HG02885 (cell line): ENCODE results near the gene CAPN12.
"Not testable (repeated sequence)": the region's sequence is repeated elsewhere in the genome, so short reads cannot be mapped to it uniquely, and the experiment has no call there.

ENCODE experiments used
- ATAC-seq: cut with Tn5 transposase; IDR thresholded peaks from one replicate; pipeline ENCODE4 v1.9.1; 2021; ENCODE audit warnings: mild to moderate bottlenecking; ENCODE audit not compliant: unreplicated experiment, poor library complexity

CAPN12 gene

GRCh38 chr19:38744298-38744681 lies at the start of gene CAPN12:
Gene CAPN12 (minus strand): TSS chr19:38744474. CDS start chr19:38744165, 309 bp downstream.
- ATAC-seq: no peak

GRCh38 chr19:38793671-38794070 lies 49.4 kb upstream of the CAPN12 start:
- no peak for ATAC-seq

GRCh38 chr19:38793177-38793576 lies 48.9 kb upstream of the CAPN12 start:
- ATAC-seq: no peak

GRCh38 chr19:38792250-38793111 lies 48.2 kb upstream of the CAPN12 start:
- ATAC-seq: no peak

- not testable (repeated sequence) for ATAC-seq
Observed at GRCh38 chr19:38791451-38792064, 47.3 kb upstream of the CAPN12 start.

- not testable (repeated sequence) for ATAC-seq
Observed at GRCh38 chr19:38790507-38791403, 46.5 kb upstream of the CAPN12 start.

- no peak for ATAC-seq
Observed at GRCh38 chr19:38788478-38789243, 44.4 kb upstream of the CAPN12 start, which contains the start of gene LGALS7B. Gene LGALS7B (plus strand): TSS chr19:38789200. CDS start chr19:38789227, 27 bp downstream.

- no peak for ATAC-seq
Observed at GRCh38 chr19:38786572-38787265, 42.4 kb upstream of the CAPN12 start.

GRCh38 chr19:38786061-38786460 lies 41.8 kb upstream of the CAPN12 start:
- ATAC-seq: not testable (repeated sequence)

- ATAC-seq: no peak
Observed at GRCh38 chr19:38785187-38785699, 41.0 kb upstream of the CAPN12 start.

- no peak for ATAC-seq
Observed at GRCh38 chr19:38784224-38784623, 40.0 kb upstream of the CAPN12 start.

- not testable (repeated sequence) for ATAC-seq
Observed at GRCh38 chr19:38782212-38782611, 37.9 kb upstream of the CAPN12 start.

- no peak for ATAC-seq
Observed at GRCh38 chr19:38781058-38781457, 36.8 kb upstream of the CAPN12 start.

- no peak for ATAC-seq
Observed at GRCh38 chr19:38780443-38780842, 36.2 kb upstream of the CAPN12 start.

- ATAC-seq: no peak
Observed at GRCh38 chr19:38778733-38779132, 34.5 kb upstream of the CAPN12 start.

GRCh38 chr19:38774181-38774950 lies 30.1 kb upstream of the CAPN12 start:
- no peak for ATAC-seq

GRCh38 chr19:38773469-38774177 lies 29.3 kb upstream of the CAPN12 start, which contains the start of gene LGALS7:
Gene LGALS7 (minus strand): TSS chr19:38773517. CDS start chr19:38773492, 25 bp downstream.
- no peak for ATAC-seq
